ENCODE results near the gene FLNC. TPM values are rescaled to one million over a fixed set of nuclear protein-coding genes. Genes with fewer than 3 reads are reported as not detected.

Gene FLNC
- total RNA-seq, 1 experiment from 2014 or later = 8.0 TPM

DNA sequence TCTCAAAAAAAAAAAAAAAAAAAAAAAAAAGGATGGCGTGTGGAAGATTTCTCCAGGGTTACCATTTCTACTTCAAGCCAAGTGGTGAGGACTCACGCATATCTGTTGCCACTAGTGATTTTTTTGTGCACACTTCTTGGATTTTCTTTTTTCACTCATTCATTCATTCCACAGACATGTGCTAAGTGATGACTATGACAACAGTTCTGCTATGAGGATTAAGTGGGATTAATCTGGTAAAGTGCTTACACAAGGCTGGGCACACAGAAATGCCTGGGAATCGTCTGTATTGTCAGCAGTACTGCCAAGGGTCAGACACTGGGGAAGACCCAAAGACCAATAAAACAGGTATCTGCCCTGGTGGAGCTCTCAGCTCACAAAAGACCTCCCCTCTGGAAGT is 48.4 kb upstream of the FLNC start (continued):
- TF ChIP-seq ZNF396 (CRISPR knock-in tag; IDR thresholded peaks at IDR 0.05; ENCODE audit: borderline replicate concordance) = no peak

DNA sequence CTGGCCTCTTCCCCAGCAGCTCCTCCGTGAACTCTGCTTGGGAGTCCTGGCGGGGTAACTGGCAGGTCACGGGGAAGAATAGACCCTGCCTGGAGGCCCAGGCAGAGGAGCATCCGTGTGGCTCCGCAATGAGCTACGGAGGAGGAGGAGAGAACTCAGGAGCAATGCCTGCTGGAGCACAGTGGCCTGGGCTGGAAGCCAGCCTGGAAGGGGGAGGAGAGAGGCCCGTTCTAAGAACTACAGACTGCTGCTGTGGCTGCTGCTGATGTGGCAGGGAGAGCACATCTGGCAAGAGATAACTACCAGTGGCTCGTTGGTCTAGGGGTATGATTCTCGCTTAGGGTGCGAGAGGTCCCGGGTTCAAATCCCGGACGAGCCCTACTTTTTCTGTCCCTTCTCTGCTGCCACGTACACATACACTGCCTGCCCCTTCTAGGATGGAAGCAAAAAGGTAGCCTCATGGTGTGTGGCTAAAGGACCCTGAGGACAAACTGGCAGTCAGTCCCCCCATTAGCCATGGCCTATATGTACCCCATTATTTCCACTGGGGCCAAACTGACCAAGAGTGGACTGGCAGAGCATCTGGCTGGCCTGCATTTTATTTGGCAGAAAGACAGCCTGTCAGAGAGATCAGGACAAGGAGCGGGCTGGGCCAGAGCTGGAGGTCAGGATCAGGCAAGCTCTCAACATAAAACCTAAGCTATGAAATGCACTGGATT is 46.9 kb upstream of the FLNC start:
- peak; percentile 93 for DNase-seq (ENCODE audit: low spot score)
- peaks cover 10% of the 10 kb centered on the region for H3K4me1 Mint-ChIP-seq
- H3K36me3 Mint-ChIP-seq = no peaks in the 10 kb centered on the region
- ATAC-seq = peak; percentile 96
- H3K27ac Mint-ChIP-seq = peak overlapping the region; percentile 15
- no peaks in the 10 kb centered on the region for H3K9me3 Mint-ChIP-seq
- peaks cover 1% of the 10 kb centered on the region; the same call in 1 of the 2 replicates for H3K27me3 Mint-ChIP-seq (ENCODE audit: low read depth)
- ChIA-PET POLR2A (interaction anchor here (0.6 kb wide), 1 partner anchor 342 kb away, joined by 5 read pairs; no protein-coding TSS in a partner anchor), CTCF (interaction anchor here (0.6 to 1.6 kb wide), 7 partner anchors 11 to 100 kb away, joined by 3 to 8 read pairs (median 4); no protein-coding TSS in a partner anchor)
- peak overlapping the region; percentile 90 for H3K4me3 Mint-ChIP-seq
- TF ChIP-seq, protein P1, sequence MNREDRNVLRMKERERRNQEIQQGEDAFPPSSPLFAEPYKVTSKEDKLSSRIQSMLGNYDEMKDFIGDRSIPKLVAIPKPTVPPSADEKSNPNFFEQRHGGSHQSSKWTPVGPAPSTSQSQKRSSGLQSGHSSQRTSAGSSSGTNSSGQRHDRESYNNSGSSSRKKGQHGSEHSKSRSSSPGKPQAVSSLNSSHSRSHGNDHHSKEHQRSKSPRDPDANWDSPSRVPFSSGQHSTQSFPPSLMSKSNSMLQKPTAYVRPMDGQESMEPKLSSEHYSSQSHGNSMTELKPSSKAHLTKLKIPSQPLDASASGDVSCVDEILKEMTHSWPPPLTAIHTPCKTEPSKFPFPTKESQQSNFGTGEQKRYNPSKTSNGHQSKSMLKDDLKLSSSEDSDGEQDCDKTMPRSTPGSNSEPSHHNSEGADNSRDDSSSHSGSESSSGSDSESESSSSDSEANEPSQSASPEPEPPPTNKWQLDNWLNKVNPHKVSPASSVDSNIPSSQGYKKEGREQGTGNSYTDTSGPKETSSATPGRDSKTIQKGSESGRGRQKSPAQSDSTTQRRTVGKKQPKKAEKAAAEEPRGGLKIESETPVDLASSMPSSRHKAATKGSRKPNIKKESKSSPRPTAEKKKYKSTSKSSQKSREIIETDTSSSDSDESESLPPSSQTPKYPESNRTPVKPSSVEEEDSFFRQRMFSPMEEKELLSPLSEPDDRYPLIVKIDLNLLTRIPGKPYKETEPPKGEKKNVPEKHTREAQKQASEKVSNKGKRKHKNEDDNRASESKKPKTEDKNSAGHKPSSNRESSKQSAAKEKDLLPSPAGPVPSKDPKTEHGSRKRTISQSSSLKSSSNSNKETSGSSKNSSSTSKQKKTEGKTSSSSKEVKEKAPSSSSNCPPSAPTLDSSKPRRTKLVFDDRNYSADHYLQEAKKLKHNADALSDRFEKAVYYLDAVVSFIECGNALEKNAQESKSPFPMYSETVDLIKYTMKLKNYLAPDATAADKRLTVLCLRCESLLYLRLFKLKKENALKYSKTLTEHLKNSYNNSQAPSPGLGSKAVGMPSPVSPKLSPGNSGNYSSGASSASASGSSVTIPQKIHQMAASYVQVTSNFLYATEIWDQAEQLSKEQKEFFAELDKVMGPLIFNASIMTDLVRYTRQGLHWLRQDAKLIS (CRISPR knock-in tag; IDR thresholded peaks at IDR 0.05; ENCODE audit: borderline replicate concordance) = no peak
- TF ChIP-seq, protein P2, sequence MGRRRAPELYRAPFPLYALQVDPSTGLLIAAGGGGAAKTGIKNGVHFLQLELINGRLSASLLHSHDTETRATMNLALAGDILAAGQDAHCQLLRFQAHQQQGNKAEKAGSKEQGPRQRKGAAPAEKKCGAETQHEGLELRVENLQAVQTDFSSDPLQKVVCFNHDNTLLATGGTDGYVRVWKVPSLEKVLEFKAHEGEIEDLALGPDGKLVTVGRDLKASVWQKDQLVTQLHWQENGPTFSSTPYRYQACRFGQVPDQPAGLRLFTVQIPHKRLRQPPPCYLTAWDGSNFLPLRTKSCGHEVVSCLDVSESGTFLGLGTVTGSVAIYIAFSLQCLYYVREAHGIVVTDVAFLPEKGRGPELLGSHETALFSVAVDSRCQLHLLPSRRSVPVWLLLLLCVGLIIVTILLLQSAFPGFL (CRISPR knock-in tag; IDR thresholded peaks at IDR 0.05; ENCODE audit: borderline replicate concordance) = no peak
- TF ChIP-seq SOX15 (CRISPR knock-in tag; IDR thresholded peaks at IDR 0.05) = no peak
- no peak for TF ChIP-seq ZNF396 (CRISPR knock-in tag; IDR thresholded peaks at IDR 0.05; ENCODE audit: borderline replicate concordance)
- 0 out of 2 replicates have a peak, but pooled peaks have one; percentile 34 for TF ChIP-seq ZNF671 (CRISPR knock-in tag; IDR thresholded peaks at IDR 0.05)
- TF ChIP-seq NR3C1 (CRISPR knock-in tag; conservative IDR thresholded peaks at IDR 0.05; ENCODE audit: low read depth) = no peak
- TF ChIP-seq, protein P3, sequence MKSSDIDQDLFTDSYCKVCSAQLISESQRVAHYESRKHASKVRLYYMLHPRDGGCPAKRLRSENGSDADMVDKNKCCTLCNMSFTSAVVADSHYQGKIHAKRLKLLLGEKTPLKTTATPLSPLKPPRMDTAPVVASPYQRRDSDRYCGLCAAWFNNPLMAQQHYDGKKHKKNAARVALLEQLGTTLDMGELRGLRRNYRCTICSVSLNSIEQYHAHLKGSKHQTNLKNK (CRISPR knock-in tag; IDR thresholded peaks at IDR 0.05) = no peak
- TF ChIP-seq, protein P4, sequence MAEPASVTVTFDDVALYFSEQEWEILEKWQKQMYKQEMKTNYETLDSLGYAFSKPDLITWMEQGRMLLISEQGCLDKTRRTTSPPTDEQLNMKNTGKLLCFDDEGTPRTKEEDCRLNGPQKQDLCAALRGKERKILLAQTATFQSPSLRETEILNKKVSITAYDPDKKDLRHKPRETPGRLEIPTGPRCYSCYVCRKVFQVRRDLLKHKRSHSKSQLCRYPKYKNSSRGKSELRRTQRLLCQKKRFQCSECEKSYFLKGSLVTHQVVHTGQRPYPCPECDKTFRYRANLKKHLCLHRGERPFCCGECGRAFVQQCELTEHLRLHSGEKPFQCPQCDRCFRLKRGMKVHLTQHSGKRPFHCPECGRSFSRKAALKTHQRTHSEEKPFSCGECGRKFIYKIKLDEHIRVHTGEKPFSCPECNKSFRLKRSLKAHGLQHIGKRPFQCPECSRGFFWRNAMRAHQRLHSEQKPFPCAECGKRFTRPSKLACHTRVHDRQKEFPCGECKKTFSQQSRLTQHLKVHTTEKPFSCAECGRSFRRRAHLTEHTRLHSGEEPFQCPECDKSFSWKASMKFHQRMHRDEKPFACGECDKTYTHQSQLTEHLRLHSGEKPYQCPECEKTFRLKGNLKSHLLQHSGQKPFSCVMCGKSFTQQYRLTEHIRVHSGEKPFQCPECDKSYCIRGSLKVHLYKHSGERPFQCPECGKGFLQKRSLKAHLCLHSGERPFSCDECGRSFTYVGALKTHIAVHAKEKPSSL (CRISPR knock-in tag; conservative IDR thresholded peaks at IDR 0.05) = no peak
- TF ChIP-seq, protein P5, sequence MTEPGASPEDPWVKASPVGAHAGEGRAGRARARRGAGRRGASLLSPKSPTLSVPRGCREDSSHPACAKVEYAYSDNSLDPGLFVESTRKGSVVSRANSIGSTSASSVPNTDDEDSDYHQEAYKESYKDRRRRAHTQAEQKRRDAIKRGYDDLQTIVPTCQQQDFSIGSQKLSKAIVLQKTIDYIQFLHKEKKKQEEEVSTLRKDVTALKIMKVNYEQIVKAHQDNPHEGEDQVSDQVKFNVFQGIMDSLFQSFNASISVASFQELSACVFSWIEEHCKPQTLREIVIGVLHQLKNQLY (CRISPR knock-in tag; IDR thresholded peaks at IDR 0.05) = no peak
- TF ChIP-seq KAT7 (CRISPR knock-in tag; IDR thresholded peaks at IDR 0.05; ENCODE audit: borderline replicate concordance) = no peak
- TF ChIP-seq, protein P6, sequence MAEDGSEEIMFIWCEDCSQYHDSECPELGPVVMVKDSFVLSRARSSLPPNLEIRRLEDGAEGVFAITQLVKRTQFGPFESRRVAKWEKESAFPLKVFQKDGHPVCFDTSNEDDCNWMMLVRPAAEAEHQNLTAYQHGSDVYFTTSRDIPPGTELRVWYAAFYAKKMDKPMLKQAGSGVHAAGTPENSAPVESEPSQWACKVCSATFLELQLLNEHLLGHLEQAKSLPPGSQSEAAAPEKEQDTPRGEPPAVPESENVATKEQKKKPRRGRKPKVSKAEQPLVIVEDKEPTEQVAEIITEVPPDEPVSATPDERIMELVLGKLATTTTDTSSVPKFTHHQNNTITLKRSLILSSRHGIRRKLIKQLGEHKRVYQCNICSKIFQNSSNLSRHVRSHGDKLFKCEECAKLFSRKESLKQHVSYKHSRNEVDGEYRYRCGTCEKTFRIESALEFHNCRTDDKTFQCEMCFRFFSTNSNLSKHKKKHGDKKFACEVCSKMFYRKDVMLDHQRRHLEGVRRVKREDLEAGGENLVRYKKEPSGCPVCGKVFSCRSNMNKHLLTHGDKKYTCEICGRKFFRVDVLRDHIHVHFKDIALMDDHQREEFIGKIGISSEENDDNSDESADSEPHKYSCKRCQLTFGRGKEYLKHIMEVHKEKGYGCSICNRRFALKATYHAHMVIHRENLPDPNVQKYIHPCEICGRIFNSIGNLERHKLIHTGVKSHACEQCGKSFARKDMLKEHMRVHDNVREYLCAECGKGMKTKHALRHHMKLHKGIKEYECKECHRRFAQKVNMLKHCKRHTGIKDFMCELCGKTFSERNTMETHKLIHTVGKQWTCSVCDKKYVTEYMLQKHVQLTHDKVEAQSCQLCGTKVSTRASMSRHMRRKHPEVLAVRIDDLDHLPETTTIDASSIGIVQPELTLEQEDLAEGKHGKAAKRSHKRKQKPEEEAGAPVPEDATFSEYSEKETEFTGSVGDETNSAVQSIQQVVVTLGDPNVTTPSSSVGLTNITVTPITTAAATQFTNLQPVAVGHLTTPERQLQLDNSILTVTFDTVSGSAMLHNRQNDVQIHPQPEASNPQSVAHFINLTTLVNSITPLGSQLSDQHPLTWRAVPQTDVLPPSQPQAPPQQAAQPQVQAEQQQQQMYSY (CRISPR knock-in tag; IDR thresholded peaks at IDR 0.05) = no peak
- no peak for TF ChIP-seq NFYB (CRISPR knock-in tag; conservative IDR thresholded peaks at IDR 0.05; ENCODE audit: low read depth)
- TF ChIP-seq, protein P7, sequence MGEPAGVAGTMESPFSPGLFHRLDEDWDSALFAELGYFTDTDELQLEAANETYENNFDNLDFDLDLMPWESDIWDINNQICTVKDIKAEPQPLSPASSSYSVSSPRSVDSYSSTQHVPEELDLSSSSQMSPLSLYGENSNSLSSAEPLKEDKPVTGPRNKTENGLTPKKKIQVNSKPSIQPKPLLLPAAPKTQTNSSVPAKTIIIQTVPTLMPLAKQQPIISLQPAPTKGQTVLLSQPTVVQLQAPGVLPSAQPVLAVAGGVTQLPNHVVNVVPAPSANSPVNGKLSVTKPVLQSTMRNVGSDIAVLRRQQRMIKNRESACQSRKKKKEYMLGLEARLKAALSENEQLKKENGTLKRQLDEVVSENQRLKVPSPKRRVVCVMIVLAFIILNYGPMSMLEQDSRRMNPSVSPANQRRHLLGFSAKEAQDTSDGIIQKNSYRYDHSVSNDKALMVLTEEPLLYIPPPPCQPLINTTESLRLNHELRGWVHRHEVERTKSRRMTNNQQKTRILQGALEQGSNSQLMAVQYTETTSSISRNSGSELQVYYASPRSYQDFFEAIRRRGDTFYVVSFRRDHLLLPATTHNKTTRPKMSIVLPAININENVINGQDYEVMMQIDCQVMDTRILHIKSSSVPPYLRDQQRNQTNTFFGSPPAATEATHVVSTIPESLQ (CRISPR knock-in tag; IDR thresholded peaks at IDR 0.05) = no peak; the same call in 1 of the 2 replicates
- TF ChIP-seq RELA (CRISPR knock-in tag; IDR thresholded peaks at IDR 0.05; ENCODE audit: borderline replicate concordance) = no peak
- no peak for TF ChIP-seq ZNF423 (CRISPR knock-in tag; IDR thresholded peaks at IDR 0.05)
- TF ChIP-seq TEAD4 (CRISPR knock-in tag; IDR thresholded peaks at IDR 0.05) = 0 out of 2 replicates have a peak, but pooled peaks have one; percentile 15

All from WTC11 (cell line).